ENCODE measurements around the gene BUD23. TPM values are rescaled to one million over a fixed set of nuclear protein-coding genes. Genes with fewer than 3 reads are reported as not detected.
"Not testable (repeated sequence)": the region's sequence is repeated elsewhere in the genome, so short reads cannot be mapped to it uniquely, and the experiment has no call there.

Gene BUD23
- polyA plus RNA-seq, 1 donor, result 76.7 TPM

DNA sequence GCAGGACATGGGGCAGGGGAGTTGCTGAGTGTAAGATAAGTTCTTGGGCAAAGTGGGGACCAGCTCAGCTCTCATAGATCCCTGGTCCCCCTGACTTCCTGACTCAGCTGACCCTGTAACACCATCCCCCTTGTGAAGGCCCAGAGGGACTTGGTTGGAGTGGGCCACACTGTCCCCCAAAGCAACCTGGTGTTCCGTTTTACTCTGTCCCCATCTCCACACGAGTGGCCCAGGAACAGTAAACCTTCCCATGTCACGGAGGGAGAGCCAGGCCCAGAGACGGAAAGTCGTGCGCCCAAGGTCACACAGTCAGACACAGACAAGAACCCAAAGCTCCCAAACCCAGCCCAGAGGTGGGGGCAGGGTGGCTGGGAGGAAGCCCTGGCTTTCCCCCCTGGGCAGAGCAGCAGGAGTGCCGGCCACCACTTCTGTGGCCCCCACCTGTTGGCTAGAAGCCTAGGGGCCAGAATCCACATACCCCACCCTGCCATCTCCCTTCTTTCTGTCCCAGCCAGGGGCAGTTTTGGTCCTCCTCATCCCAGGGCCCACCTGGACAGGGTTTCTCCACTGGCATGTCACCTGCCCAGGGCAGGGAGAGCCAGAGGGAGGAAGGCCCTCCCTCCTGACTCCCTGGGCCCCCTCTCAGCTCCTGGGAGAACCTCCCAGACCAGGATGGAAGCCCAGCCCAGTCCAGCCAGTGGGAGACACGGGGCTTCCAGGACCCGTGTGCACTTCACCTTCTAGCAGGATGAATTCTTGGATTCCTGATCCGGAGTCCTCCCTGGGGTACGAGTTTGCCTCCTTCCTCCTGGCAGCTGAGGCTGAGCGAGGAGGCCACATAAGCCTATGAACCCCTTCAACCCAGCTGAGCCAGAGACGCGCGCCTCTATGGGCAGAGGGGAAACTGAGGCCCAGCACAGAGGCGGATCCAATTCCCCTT lies 36.3 kb upstream of the BUD23 start:
- WGBS (ENCODE audit: insufficient coverage, low lambda C conversion rate), result no CpG with 5 or more reads among the region's 16 CpGs
- Histone ChIP-seq H3K27me3 (ENCODE audit: control insufficient read depth, insufficient read depth, low read length) (peaks cover 15% of the 10 kb centered on the region), H3K9me3 (ENCODE audit: control insufficient read depth, low read depth, low read length) (no peaks in the 10 kb centered on the region), H3K4me1 (ENCODE audit: control insufficient read depth, insufficient read depth, low read length) (peaks cover 34% of the 10 kb centered on the region), H3K4me3 (ENCODE audit: low read length) (peak overlapping the region; percentile 42), H3K27ac (ENCODE audit: low read length) (peak overlapping the region; percentile 70), H3K36me3 (ENCODE audit: control insufficient read depth, insufficient read depth, low read length) (peaks cover 3% of the 10 kb centered on the region)
- DNase-seq, result peak in 1 of 2 donors; percentile 25

DNA sequence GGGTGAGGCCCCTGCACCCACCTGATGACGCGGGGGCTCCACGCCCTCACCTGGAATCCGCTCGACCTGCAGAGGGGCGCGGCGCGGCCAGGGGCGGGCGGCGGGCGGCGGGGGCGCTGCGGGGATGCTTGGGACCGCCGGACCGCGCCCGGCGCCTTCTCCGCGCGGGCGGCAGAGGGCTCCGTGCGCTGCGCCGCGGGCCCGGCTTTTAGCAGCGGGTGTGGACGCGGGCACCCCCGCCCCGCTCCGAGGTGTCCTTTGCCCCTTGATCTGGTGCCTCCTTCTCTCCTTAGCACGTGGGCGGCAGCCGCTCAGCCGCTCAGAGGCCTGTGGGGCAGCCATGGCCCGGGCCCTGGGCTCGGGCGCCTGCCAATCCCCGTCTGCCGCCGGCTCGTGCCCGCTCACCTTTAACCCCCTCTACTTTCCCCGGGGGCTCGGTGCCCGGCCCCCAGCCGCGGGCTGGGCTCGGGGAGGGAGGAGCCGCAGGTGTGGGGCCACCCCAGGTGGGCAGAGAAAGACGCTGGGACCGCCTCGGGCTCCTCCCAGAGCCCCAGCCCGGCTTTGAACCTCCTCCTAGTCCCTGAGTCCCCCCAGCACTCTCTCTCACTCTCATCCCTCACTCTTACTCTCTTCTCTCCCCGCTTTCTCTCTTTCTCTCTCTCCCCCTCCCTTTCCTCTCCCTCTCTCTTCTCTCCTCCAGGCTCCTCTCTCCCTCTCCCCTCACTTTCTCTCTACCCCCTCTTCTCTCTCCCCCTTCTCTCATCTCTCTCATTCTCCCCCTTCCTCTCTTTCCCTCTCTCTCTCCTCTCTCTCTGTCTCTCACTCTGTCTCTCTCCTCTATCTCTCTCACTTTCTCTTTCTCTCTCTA lies 35.4 kb upstream of the BUD23 start:
- peaks cover 15% of the 10 kb centered on the region for H3K27me3 ChIP-seq (ENCODE audit: control insufficient read depth, insufficient read depth, low read length)
- H3K36me3 ChIP-seq (ENCODE audit: control insufficient read depth, insufficient read depth, low read length), result peaks cover under 1% of the 10 kb centered on the region
- DNase-seq, result peak; percentile 93 to 97
- no peaks in the 10 kb centered on the region for H3K9me3 ChIP-seq (ENCODE audit: control insufficient read depth, low read depth, low read length)
- WGBS (ENCODE audit: insufficient coverage, low lambda C conversion rate), result 0% methylated on average over 3 of the region's 62 CpGs
- H3K27ac ChIP-seq (ENCODE audit: low read length), result peak overlapping the region; percentile 86
- H3K4me3 ChIP-seq (ENCODE audit: low read length), result peak overlapping the region; percentile 42
- peaks cover 34% of the 10 kb centered on the region for H3K4me1 ChIP-seq (ENCODE audit: control insufficient read depth, insufficient read depth, low read length)

DNA sequence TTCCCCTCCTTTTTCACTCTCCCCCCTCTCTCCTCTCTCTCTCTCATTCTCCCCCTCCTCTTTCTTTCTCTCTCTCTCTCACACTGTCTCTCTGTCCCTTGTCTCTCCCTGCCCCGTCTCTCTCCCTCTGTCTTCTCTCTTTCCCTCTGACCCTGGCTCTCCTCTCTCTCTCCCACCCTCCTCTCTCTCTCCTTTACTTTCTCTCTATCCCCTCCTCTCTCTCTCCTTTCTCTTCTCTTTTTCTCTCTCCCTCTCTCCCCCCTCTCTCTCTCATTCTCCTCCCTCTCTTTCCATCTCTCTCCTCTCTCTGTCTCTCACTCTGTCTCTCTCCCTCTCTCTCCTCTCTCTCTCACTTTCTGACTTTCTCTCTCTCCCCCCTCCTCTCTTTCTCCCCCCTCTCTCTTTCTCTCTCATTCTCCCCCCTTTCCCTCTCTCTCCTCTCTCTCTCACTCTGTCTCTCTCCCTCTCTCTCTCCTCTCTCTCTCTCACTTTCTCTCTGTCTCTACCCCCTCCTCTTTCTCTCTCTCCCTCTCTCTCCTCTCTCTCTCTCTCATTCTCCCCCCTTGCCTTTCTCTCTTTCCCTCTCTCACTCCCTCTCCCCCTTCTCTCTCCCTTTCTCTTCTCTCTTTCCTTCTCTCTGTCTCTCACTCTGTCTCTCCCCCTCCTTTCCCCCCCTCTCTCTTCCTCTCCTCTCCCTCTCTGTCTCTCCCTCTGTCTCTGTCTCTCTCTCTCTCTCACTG lies 34.6 kb upstream of the BUD23 start:
- Histone ChIP-seq H3K27me3 (ENCODE audit: control insufficient read depth, insufficient read depth, low read length) (peaks cover 19% of the 10 kb centered on the region), H3K4me1 (ENCODE audit: control insufficient read depth, insufficient read depth, low read length) (peaks cover 34% of the 10 kb centered on the region), H3K27ac (ENCODE audit: low read length) (peak overlapping the region; percentile 86), H3K36me3 (ENCODE audit: control insufficient read depth, insufficient read depth, low read length) (no peaks in the 10 kb centered on the region), H3K9me3 (ENCODE audit: control insufficient read depth, low read depth, low read length) (no peaks in the 10 kb centered on the region), H3K4me3 (ENCODE audit: low read length) (peak overlapping the region; percentile 42)
- 56% methylated on average over 1 of the region's 1 CpG for WGBS (ENCODE audit: insufficient coverage, low lambda C conversion rate)
- DNase-seq, result no peak

DNA sequence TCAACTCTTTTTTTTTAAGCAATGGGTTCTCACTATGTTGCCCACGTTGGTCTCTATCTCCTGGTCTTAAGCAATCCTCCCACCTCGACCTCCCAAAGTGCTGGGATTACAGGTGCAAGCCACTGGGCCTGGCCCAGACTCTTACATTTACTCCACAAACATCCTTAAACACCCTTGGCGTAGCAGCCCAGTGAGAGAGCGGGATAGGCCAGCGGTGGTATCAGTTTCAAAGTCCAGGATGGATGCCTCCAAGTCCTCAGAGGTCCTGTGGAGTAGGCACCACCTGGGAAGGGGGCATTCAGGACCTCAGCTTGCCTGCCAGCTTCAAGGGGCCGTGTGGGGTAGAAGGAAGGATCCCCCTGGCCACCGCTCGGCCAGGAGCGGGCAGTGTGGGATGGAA lies 33.8 kb upstream of the BUD23 start:
- H3K27me3 ChIP-seq (ENCODE audit: control insufficient read depth, insufficient read depth, low read length), result peaks cover 19% of the 10 kb centered on the region
- no peaks in the 10 kb centered on the region for H3K36me3 ChIP-seq (ENCODE audit: control insufficient read depth, insufficient read depth, low read length)
- no peaks in the 10 kb centered on the region for H3K9me3 ChIP-seq (ENCODE audit: control insufficient read depth, low read depth, low read length)
- peak in 1 of 2 donors; percentile 69 for DNase-seq
- H3K27ac ChIP-seq (ENCODE audit: low read length), result no peak overlapping the region
- peaks cover 34% of the 10 kb centered on the region for H3K4me1 ChIP-seq (ENCODE audit: control insufficient read depth, insufficient read depth, low read length)
- no peak overlapping the region for H3K4me3 ChIP-seq (ENCODE audit: low read length)
- no CpG with 5 or more reads among the region's 9 CpGs for WGBS (ENCODE audit: insufficient coverage, low lambda C conversion rate)

DNA sequence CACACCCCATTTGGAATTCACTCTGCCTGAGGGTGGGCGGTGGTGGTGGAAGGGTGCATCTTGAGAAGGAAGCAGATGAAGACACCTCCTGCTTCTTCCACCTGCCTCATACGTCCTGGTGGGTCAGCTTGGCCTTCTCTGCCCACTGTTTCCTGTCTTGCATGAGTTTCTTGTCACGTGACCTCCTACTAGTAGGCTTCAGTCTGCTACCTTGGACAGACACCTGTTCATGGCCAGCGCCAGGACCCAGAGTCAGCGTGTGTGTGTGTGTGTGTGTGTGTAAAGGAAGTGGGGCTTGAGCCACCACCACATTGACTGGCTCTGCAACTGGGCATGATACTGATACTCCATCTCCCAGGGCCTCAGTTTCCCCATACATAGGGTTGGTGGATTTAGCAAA lies 32.9 kb upstream of the BUD23 start:
- Histone ChIP-seq H3K4me3 (ENCODE audit: low read length) (no peak overlapping the region), H3K36me3 (ENCODE audit: control insufficient read depth, insufficient read depth, low read length) (no peaks in the 10 kb centered on the region), H3K27me3 (ENCODE audit: control insufficient read depth, insufficient read depth, low read length) (peaks cover 19% of the 10 kb centered on the region), H3K9me3 (ENCODE audit: control insufficient read depth, low read depth, low read length) (no peaks in the 10 kb centered on the region), H3K4me1 (ENCODE audit: control insufficient read depth, insufficient read depth, low read length) (peaks cover 24% of the 10 kb centered on the region), H3K27ac (ENCODE audit: low read length) (no peak overlapping the region)
- no peak for DNase-seq
- WGBS (ENCODE audit: insufficient coverage, low lambda C conversion rate), result no CpG with 5 or more reads among the region's 5 CpGs

DNA sequence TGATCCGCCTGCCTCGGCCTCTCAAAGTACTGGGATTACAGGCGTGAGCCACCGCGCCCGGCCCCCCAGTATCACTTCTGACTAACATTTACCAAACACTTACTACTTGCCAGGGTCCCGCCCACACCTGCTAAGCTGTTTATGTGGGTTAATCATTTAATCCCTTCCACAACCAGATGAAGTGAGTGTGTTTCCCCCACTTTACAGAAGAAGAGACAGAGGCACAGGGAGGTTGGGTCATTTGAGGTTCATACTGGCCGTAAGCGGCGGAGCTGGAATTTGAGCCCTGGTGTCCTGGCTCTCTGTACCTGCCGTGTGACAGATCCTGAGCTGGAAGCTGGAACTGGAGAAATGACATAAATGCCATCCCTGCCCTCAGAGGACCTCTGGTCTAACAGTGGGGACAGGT lies 30.9 kb upstream of the BUD23 start:
- no CpG with 5 or more reads among the region's 11 CpGs for WGBS (ENCODE audit: insufficient coverage, low lambda C conversion rate)
- Histone ChIP-seq H3K4me1 (ENCODE audit: control insufficient read depth, insufficient read depth, low read length) (peaks cover 15% of the 10 kb centered on the region), H3K27ac (ENCODE audit: low read length) (no peak overlapping the region), H3K36me3 (ENCODE audit: control insufficient read depth, insufficient read depth, low read length) (no peaks in the 10 kb centered on the region), H3K27me3 (ENCODE audit: control insufficient read depth, insufficient read depth, low read length) (peaks cover 11% of the 10 kb centered on the region), H3K9me3 (ENCODE audit: control insufficient read depth, low read depth, low read length) (no peaks in the 10 kb centered on the region), H3K4me3 (ENCODE audit: low read length) (no peak overlapping the region)
- peak in 1 of 2 donors; percentile 77 for DNase-seq

DNA sequence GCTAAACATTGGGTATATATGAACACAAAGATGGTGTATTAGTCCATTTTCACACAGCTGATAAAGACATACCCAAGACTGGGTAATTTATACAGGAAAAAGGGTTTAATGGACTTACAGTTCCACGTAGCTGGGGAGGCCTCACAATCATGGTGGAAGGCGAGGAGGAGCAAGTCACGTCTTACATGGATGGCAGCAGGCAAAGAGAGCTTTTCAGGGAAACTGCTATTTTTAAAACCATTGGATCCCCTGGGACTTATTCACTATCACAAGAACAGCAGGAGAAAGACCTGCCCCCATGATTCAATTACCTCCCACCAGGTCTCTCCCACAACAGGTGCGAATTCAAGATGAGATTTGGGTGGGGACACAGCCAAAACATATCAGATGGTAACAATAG lies 28.1 kb upstream of the BUD23 start:
- not testable (repeated sequence) for H3K4me1 ChIP-seq (ENCODE audit: control insufficient read depth, insufficient read depth, low read length); H3K27ac ChIP-seq (ENCODE audit: low read length); H3K27me3 ChIP-seq (ENCODE audit: control insufficient read depth, insufficient read depth, low read length); H3K9me3 ChIP-seq (ENCODE audit: control insufficient read depth, low read depth, low read length); H3K4me3 ChIP-seq (ENCODE audit: low read length); DNase-seq; H3K36me3 ChIP-seq (ENCODE audit: control insufficient read depth, insufficient read depth, low read length)
- WGBS (ENCODE audit: insufficient coverage, low lambda C conversion rate), result no CpG with 5 or more reads among the region's 4 CpGs

DNA sequence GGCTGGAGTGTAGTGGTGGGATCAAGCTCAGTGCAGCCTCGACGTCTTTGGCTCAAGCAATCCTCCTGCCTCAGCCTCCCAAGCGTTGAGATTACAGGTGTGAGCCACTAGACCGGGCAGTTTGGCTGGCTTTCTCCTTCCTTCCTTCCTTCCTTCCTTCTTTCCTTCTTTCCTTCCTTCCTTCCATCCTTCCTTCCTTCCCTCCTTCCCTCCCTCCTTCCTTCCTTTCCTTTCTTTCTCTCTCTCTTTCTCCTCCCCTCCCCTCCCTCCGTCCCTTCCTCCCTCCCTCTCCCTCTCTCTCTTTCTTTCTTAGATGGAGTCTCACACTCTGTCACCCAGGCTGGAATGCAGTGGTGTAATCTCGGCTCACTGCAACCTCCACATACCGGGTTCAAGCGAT lies 23.4 kb upstream of the BUD23 start:
- 65% methylated on average over 2 of the region's 8 CpGs for WGBS (ENCODE audit: insufficient coverage, low lambda C conversion rate)
- Histone ChIP-seq H3K9me3 (ENCODE audit: control insufficient read depth, low read depth, low read length) (no peaks in the 10 kb centered on the region), H3K27me3 (ENCODE audit: control insufficient read depth, insufficient read depth, low read length) (no peaks in the 10 kb centered on the region), H3K4me3 (ENCODE audit: low read length) (no peak overlapping the region), H3K4me1 (ENCODE audit: control insufficient read depth, insufficient read depth, low read length) (no peaks in the 10 kb centered on the region), H3K36me3 (ENCODE audit: control insufficient read depth, insufficient read depth, low read length) (no peaks in the 10 kb centered on the region), H3K27ac (ENCODE audit: low read length) (no peak overlapping the region)
- DNase-seq, result no peak

DNA sequence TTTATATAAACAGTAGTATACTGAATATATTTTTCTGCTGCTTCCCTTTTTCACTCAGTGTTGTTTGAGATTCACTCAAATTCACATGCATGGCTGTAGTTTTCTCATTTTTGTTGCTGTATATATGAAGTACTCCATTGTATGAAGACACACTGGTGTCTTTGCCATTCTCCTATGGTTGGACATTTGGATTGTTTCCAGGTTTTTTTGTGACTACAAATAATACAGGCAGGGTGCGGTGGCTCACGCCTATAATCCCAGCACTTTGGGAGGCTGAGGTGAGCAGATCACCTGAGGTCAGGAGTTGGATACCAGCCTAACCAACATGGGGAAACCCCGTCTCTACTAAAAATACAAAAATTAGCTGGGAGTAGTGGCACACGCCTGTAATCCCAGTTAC lies 22.8 kb upstream of the BUD23 start:
- not testable (repeated sequence) for DNase-seq; H3K36me3 ChIP-seq (ENCODE audit: control insufficient read depth, insufficient read depth, low read length); H3K4me1 ChIP-seq (ENCODE audit: control insufficient read depth, insufficient read depth, low read length); H3K9me3 ChIP-seq (ENCODE audit: control insufficient read depth, low read depth, low read length); H3K4me3 ChIP-seq (ENCODE audit: low read length); H3K27me3 ChIP-seq (ENCODE audit: control insufficient read depth, insufficient read depth, low read length); H3K27ac ChIP-seq (ENCODE audit: low read length)
- no CpG with 5 or more reads among the region's 4 CpGs for WGBS (ENCODE audit: insufficient coverage, low lambda C conversion rate)

DNA sequence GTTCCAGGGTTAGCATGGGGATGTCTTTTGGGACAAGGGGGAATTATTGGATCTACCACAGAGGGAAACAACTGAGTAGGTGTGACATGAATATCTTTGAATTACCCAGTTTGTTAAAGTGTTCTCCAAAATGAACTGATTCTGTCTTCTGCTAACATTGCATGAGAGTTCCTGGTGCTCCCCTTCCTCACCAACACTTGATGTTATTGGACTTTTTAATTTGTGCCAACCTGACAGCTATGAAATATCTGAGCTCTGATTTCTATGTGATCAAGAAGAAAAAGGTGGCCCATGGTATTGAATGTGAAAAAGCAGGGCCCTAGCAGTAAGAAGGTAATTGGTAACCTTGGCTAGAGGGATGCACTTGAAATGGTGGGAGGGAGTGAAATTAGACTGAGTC lies 20.4 kb upstream of the BUD23 start:
- peaks cover 3% of the 10 kb centered on the region for H3K9me3 ChIP-seq (ENCODE audit: control insufficient read depth, low read depth, low read length)
- H3K36me3 ChIP-seq (ENCODE audit: control insufficient read depth, insufficient read depth, low read length), result no peaks in the 10 kb centered on the region
- no peak overlapping the region for H3K4me3 ChIP-seq (ENCODE audit: low read length)
- no peaks in the 10 kb centered on the region for H3K27me3 ChIP-seq (ENCODE audit: control insufficient read depth, insufficient read depth, low read length)
- H3K4me1 ChIP-seq (ENCODE audit: control insufficient read depth, insufficient read depth, low read length), result peaks cover 9% of the 10 kb centered on the region
- H3K27ac ChIP-seq (ENCODE audit: low read length), result no peak overlapping the region
- DNase-seq, result no peak

All from large intestine (tissue), 3 donors.